HG03064 (cell line): ENCODE data around the gene EXOC2.
"Not testable (repeated sequence)": the region's sequence is repeated elsewhere in the genome, so short reads cannot be mapped to it uniquely, and the experiment has no call there.

Experiments
- ATAC-seq: cut with Tn5 transposase; IDR thresholded peaks from one replicate; pipeline ENCODE4 v1.9.1; 2021; ENCODE audit warnings: low read depth; ENCODE audit not compliant: unreplicated experiment

EXOC2 gene

GRCh38 chr6:683742-684440 lies 9.0 kb downstream of the EXOC2 start:
- ATAC-seq = no peak

DNA sequence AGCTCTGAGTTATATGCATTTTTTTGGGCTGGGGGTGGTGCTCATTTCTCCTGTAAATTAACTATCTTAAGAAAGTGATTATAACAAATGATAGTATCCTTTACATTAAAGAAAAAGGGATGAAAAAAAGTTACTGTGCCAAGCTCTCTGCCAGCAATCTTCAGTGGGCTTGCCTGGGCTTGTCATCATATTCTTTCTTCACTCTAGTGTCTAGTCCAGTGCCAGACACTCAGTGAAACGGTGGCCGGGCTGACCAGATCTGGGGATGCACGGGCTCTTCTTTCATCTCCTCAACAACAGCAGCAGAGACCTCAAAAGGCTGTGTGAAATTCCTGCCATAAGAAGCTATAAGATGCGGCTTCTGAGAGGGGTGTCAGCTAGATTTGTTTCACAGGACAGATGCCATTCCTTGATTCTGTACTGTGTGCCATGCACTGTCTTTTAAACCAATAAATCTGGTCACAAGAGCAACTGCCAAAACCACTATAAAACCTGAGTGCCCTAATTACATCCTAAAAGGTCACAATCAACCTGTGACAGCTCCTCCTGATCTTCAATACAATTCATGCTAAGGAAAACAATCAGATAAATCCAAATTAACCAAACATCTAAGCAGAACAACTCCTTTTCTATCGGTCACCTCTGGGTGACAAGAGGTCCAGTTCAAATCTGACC lies 12.1 kb downstream of the EXOC2 start:
- no peak for ATAC-seq

DNA sequence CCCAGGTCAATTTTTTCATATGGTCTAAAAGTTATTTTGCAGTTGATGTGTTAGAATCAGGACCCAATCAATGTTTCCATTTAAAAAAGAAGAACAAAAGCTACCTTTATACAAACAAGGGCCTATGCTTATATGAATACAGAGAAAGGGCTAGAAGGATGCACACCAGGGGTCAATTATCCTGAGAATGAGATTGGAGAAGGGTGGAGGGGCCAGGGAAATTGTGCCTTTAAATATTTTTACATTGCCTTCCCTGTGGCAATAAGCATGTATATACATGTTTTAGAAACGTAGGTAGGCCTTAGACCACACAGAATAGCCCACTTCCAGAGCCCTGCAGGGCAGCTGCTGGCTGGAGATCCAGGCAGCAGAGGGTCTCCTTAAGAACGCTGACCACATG lies 12.7 kb downstream of the EXOC2 start:
- ATAC-seq = no peak

DNA sequence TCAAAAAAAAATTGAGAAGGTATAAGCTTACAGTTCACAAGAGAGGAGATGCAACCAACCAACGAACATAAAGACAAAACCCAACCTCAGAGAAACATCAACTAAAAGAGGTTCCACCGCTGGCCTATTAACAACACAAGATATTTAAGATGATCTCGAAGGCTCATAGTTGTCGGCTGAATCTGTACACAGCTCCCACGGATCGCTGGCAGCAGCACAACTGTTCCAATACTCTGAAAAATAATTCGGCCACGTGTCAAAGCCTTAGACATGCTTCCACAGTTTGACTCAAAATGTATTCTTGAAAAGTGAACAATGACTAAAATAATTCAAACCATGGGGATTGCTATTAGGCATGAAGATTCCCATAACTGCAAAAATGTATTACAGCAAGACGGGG lies 13.7 kb downstream of the EXOC2 start:
- no peak for ATAC-seq

DNA sequence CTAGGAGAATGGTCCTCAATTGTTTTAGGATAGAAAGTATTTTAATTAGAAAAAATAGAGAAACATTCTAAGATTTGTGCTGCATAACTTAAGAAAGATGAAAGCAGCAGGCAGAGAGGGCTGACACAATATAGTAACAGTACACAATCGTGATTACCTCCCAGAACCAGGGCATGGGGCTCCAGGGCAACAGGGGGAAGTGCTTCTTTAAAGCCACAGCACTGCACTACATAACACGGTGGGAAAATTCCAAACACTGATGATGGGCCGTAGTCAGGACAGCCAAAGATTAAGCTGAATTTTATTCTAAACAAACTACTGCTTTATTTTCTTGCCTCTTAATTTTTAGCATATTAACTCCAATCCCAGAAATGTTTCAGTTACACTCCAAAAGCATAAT lies 14.4 kb downstream of the EXOC2 start:
- ATAC-seq = no peak

DNA sequence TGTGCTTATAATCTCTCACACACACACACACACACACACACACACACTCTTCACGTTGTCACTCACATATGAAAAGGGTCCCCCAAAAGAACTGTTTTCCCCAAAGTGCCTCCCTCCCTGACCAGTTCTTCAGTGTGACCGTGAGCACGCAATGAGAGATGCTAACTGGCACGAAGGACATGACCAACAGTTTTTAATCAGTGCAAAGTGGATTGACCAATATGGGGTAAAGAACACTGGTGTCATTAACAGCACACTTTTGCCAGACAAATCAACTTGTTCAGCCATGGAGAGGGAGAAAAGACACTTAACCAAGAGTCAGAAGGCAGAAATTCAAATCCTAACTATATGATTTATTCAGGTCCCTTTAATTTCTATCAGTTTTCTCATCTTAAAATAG lies 15.0 kb downstream of the EXOC2 start:
- ATAC-seq = no peak

DNA sequence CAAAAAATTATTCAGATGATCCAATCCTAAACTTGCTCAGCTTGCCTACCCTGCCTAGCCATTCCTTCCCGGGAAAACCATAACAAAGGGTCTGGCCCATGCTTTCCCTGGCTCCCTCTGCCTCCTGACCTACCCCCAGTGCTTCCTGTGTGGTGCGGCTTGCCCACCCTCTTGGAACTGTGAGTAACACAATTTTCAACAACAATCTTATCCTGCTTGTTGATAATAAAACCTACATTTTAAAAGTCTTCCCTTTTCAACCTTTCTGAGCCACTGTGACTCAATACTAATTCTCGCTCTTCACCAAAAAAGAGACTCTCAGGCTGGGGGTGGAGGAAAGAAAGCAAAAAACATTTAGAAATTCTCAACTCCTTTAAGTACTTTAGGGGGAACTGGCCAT lies 18.0 kb downstream of the EXOC2 start:
- no peak for ATAC-seq

DNA sequence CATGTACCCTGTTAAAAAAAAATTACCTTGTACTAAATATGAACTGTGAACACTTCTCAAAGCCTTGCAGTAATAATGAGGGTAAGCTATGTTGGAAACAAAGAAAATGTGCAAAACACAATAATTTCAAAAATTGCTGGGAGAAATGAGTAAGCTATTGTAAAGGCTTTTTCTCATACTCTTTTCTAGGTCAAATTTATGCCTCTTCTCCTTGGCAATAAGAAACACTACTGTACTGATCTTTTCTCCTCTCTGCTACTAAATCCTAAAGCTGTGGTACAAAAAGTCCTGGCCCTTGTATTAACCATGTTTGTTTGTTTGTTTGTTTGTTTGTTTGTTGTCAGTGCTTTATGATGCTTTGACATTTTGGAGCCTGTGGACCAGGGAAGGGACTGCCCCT lies 18.5 kb downstream of the EXOC2 start:
- ATAC-seq = no peak

GRCh38 chr6:667253-667927 lies 25.5 kb downstream of the EXOC2 start:
- ATAC-seq = no peak

GRCh38 chr6:665403-666267 lies 27.3 kb downstream of the EXOC2 start:
- no peak for ATAC-seq

DNA sequence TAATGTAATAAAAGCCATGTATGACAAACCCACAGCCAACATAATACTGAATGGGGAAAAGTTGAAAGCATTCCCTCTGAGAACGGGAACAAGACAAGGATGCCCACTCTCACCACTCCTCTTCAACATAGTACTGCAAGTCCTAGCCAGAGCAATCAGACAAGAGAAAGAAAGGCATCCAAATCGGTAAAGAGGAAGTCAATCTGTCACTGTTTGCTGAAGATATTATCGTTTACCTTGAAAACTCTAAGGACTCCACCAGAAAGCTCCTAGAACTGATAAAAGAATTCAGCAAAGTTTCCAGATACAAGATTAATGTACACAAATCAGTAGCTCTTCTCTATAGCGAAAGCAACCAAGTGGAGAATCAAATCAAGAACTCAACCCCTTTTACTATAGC lies 29.2 kb downstream of the EXOC2 start:
- not testable (repeated sequence) for ATAC-seq

DNA sequence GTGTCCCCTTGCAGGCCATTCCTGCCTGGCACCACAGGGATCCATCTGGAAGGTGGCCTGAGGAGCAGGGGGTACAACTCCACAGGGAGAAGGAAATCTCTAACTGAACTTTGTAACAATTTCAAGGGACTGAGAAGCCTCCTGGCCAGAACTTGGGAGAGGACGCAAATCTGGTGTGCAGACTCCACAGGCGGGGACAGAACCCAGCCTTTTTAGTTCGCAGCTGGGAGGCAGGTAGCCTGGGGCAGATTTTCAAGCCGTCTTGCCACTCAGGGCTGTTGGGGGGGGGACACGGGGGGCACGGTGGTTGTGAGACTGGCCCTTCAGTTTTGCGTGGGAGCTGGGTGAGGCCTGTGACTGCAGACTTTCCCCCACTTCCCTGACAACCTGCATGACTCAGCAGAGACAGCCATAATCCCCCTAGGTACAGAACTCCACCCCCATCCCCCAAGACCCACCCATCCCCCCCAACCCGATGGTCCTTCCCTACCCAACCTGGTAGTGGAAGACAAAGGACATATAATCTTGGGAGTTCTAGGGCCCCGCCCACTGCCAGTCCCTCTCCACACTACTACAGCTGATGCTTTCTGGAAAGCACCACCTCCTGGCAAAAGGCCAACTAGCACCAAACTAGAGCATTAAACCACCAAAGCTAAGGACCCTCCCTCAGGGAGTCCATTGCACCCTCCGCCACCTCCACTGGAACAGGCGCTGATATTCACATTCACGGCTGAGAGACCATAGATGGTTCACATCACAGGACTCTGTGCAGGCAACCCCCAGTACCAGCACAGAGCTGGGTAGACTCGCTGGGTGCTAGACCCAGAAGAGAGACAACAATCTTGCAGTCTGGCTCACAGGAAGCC lies 33.0 kb downstream of the EXOC2 start:
- ATAC-seq = no peak

DNA sequence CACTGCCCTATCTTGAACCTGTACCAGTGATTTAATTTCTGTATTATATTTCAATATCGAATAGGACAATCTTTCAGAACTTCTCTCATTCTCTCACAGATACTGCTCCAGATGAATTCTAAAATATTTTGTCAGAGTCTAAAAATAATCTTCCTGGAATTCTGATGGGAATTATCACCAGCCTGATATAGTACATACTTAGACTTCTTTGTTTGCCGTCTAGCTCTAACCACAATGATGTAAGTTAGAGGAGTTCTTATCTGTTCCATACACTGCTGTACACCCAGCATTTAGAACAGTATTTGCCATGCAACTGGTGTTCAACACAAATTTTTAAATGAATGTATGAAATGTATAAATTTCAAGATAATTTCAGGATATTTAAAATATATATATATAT lies 34.7 kb downstream of the EXOC2 start:
- no peak for ATAC-seq

DNA sequence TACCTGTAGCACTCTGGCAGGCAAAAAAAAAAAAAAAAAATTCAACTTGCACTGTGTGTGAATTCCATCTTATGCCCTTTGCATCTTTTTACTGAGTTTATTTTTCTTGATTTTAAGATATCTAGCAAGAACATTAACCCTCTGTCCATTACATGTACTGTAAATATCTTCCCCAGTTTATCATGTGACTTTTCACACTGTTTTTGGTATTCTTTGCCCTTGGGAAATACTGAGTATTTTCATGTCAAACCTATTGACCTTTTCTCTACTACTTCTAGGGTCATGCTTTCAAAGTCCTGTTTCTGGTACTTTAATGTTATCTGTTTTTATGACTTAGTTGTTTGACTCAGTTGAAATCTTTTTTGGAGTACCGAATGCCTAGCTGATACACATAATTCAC lies 35.2 kb downstream of the EXOC2 start:
- no peak for ATAC-seq

DNA sequence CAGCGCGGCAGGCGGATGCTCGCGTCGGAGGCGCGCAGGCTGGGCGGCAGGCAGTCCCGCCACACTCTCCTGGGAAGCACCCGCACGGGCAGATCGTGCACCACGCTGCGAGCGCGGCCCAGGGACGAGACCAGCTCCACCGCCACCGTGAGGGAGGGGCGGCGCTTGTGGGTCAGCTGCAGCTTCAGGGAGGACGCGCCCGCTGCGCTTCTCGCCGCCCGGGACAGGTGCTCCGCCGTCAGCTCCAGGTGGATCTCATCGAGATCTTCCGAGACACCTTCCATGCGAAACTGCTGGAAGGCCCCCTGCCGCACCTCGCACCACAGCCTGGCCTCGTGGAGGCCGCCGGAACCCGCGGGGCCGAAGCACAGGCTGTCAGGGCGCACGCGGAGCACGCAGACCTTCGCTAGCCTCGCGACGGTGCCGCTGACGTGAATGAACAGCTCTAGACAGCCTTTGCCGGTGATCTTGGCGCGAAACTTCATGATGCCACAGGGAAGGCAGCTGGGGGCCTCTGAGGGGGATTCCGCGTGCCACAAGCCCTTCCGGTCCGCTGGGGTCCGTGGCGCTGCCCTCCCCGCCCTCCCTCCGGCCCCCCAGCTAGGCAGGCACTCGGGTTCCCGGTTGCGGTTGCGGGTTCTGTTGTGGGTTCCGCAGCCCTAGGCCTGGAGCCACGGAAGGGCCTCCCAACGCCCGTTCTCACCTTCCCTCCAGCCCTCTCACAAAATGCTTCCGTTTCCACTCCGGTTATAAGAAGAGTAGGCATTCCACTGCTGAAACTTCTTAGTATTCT lies 36.3 kb downstream of the EXOC2 start, which contains the start of gene HUS1B:
Gene HUS1B (minus strand): TSS at position 641 of the 793 bp plus-strand sequence. CDS start 156 bp downstream, at position 485.
- no peak for ATAC-seq

DNA sequence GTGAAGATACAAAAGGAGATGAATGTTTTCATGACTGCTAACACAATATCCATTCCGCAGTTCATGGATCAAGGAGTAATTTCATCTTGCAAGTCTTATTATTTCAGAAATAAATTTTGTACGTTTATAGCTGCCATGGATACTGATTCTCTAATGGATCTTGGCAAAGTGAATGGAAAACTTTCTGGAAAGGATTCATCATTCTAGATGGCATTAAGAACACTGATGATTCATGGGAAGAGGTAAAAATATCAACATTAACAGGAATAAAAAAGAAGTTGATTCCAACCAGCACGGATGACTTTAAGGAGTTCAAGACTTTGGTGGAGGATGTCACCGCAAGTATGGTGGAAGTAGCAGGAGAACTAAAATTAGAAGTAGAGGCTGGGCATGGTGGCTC lies 38.8 kb downstream of the EXOC2 start:
- no peak for ATAC-seq

GRCh38 chr6:652865-653264 lies 40.1 kb downstream of the EXOC2 start:
- no peak for ATAC-seq

DNA sequence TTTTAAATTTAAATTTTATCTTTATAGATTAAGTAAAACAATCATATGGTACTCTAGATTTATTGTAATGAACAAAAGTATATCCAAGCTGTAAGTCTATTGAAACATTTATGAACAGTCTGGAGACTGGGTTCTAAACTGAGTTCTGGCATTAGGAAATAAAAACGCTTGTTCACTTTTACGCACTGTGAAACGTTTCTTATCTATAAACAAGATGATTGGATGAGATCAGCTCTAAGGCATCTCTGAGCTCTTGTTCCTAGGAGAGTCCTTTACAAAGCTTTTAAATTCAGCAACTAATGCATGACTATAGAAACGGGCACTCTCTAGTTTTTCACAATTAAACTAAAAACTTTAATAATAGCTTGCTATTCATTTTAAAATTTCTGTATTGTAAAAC lies 42.8 kb downstream of the EXOC2 start:
- no peak for ATAC-seq

- ATAC-seq = no peak
Measured at GRCh38 chr6:642805-643204, 50.1 kb downstream of the EXOC2 start.
